Measurements from ENCODE around the gene FOXK1. TPM values are rescaled to one million over a fixed set of nuclear protein-coding genes. Genes with fewer than 3 reads are reported as not detected.
"Not testable (repeated sequence)": the region's sequence is repeated elsewhere in the genome, so short reads cannot be mapped to it uniquely, and the experiment has no call there.

Gene FOXK1
- total RNA-seq, 2 experiments from 2014 or later: 30.0 to 33.9 TPM

GRCh38 chr7:4789194-4790077, 107.3 kb downstream of the FOXK1 start:
- H3K9me3 Mint-ChIP-seq (ENCODE audit: low read depth): no peaks in the 10 kb centered on the region
- H3K27ac Mint-ChIP-seq: no peak overlapping the region
- intact Hi-C loops (cut with DNase I, micrococcal nuclease): loop anchor here in 1 of 2 experiments (5.0 kb wide), 1 partner anchor 1947 kb away; the partner anchor contains the start of gene GNA12

GRCh38 chr7:4790078-4790465, 108.0 kb downstream of the FOXK1 start:
- no peak for ATAC-seq
- Mint-ChIP-seq H3K9me3 (ENCODE audit: low read depth) (no peaks in the 10 kb centered on the region), H3K4me3 (no peak overlapping the region)

More at GRCh38 chr7:4789194-4790077, 107.3 kb downstream of the FOXK1 start:
- Mint-ChIP-seq H3K4me1 (peaks cover 6% of the 10 kb centered on the region), H3K36me3 (ENCODE audit: low read depth) (peaks cover 14% of the 10 kb centered on the region), H3K4me3 (no peak overlapping the region), H3K27me3 (no peaks in the 10 kb centered on the region)
- ChIA-PET CTCF (interaction anchor here (0.6 to 1.2 kb wide), 2 partner anchors 8 to 13 kb away, joined by 3 to 4 read pairs; no protein-coding TSS in a partner anchor), POLR2A (no interaction called here)
- no peak for ATAC-seq
- no peak for DNase-seq

DNA sequence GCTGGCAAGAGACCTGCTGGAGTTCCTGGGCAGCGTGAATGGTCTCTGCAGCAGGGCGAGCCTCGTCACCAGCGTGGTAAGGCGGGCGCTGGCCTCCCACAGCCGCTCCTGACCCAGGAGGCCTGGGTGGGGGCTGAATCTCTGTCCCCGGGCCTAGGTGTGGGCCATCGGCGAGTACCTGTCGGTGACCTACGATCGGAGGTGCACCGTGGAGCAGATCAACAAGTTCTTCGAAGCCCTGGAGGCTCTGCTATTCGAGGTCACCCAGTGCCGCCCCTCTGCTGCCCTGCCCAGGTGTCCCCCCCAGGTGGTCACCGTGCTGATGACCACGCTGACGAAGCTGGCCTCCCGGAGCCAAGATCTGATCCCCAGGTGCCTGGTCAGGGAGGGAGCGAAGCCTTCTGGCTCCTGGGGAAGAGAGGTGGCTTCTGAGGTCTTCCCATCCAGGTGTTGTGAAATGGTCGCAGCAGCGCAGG, 108.5 kb downstream of the FOXK1 start:
- intact Hi-C loops (cut with DNase I, micrococcal nuclease): loop anchor here in 1 of 2 experiments (5.0 kb wide), 1 partner anchor 1948 kb away; the partner anchor contains the start of gene GNA12

More at GRCh38 chr7:4790078-4790465, 108.0 kb downstream of the FOXK1 start:
- ChIA-PET POLR2A (no interaction called here), CTCF (interaction anchor here (1.2 kb wide), 1 partner anchor 14 kb away, joined by 4 read pairs; no protein-coding TSS in a partner anchor)
- Mint-ChIP-seq H3K27me3 (no peaks in the 10 kb centered on the region), H3K36me3 (ENCODE audit: low read depth) (peaks cover 14% of the 10 kb centered on the region), H3K4me1 (peaks cover 6% of the 10 kb centered on the region), H3K27ac (no peak overlapping the region)
- DNase-seq: no peak
- intact Hi-C loops (cut with DNase I, micrococcal nuclease): loop anchor here in 1 of 2 experiments (5.0 kb wide), 1 partner anchor 1948 kb away; the partner anchor contains the start of gene GNA12

GRCh38 chr7:4791101-4791737, 109.1 kb downstream of the FOXK1 start:
- ATAC-seq (no peak), DNase-seq (no peak)
- Mint-ChIP-seq H3K27me3 (no peaks in the 10 kb centered on the region), H3K4me1 (peaks cover 6% of the 10 kb centered on the region), H3K36me3 (ENCODE audit: low read depth) (peaks cover 10% of the 10 kb centered on the region), H3K27ac (no peak overlapping the region), H3K9me3 (ENCODE audit: low read depth) (no peaks in the 10 kb centered on the region), H3K4me3 (no peak overlapping the region)
- ChIA-PET POLR2A (interaction anchor here (1.0 to 1.4 kb wide), 2 partner anchors 15 to 16 kb away, joined by 3 to 8 read pairs; partner anchors contain the start of gene AP5Z1), CTCF (interaction anchor here (1.2 to 3.9 kb wide), 5 partner anchors 13 to 93 kb away, joined by 3 to 24 read pairs (median 5); partner anchors contain the start of genes AP5Z1 and RADIL)
- intact Hi-C loops (cut with DNase I, micrococcal nuclease): loop anchor here in 1 of 2 experiments (5.0 kb wide), 1 partner anchor 1949 kb away; the partner anchor contains the start of gene GNA12

More for the DNA sequence above, 108.5 kb downstream of the FOXK1 start:
- CTCF ChIA-PET: interaction anchor here (3.9 kb wide), 1 partner anchor 15 kb away, joined by 19 read pairs; the partner anchor contains the start of gene AP5Z1
- POLR2A ChIA-PET: interaction anchor here (1.0 kb wide), 1 partner anchor 14 kb away, joined by 3 read pairs; no protein-coding TSS in a partner anchor
- Mint-ChIP-seq H3K36me3 (ENCODE audit: low read depth) (peaks cover 14% of the 10 kb centered on the region), H3K27me3 (no peaks in the 10 kb centered on the region), H3K4me1 (peaks cover 6% of the 10 kb centered on the region), H3K4me3 (no peak overlapping the region), H3K27ac (no peak overlapping the region), H3K9me3 (ENCODE audit: low read depth) (no peaks in the 10 kb centered on the region)
- no peak for ATAC-seq
- no peak for DNase-seq

- POLR2A ChIA-PET: interaction anchor here (0.6 to 1.4 kb wide), 2 partner anchors 16 to 72 kb away, joined by 3 to 8 read pairs; partner anchors contain the start of gene AP5Z1
- Mint-ChIP-seq H3K36me3 (ENCODE audit: low read depth) (peaks cover 10% of the 10 kb centered on the region), H3K27me3 (no peaks in the 10 kb centered on the region), H3K4me3 (no peak overlapping the region), H3K27ac (no peak overlapping the region), H3K9me3 (ENCODE audit: low read depth) (no peaks in the 10 kb centered on the region), H3K4me1 (peaks cover 6% of the 10 kb centered on the region)
- ATAC-seq (peak; percentile 93), DNase-seq (peak; percentile 93)
- CTCF ChIA-PET: interaction anchor here (0.5 to 3.9 kb wide), 13 partner anchors 10 to 145 kb away, joined by 3 to 24 read pairs (median 4); partner anchors contain the start of genes AP5Z1 and RADIL
- intact Hi-C loops (cut with DNase I, micrococcal nuclease): loop anchor here (1.0 to 5.0 kb wide), 3 partner anchors 17 to 1950 kb away; partner anchors contain the start of genes RADIL (in 2 of the 2), AP5Z1 (in 1 of the 2) and GNA12 (in 1 of the 2)
Observed at GRCh38 chr7:4791738-4792536, 109.8 kb downstream of the FOXK1 start.

DNA sequence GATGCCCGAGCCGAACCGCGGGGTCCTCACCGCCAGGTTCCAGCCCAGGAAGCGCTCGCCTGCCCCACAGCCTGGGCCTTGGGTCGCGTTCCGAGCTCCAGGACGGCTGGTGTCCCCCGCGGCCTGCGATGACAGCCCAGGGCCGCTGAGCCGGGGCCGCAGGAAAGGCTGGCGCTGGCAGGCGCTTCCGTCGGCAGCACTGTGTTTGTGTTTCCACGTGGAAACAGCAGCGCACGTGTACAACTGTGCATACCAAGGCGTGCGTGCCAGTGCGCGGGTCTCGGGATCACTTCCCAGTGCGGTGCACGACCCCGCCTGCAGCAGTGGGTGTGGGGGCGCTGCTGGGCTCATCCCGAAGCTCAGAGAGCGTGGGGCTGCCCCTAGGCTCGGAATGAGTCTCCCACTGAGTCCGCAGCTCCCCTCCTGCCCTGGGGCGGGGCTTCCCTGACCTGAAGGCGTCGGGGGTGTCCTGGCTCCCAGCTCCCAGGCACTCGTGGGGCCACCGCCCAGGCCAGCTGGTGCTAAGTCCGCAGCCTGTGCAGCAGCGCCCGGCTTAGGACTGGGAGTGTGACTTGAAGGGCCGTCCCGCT, 110.5 kb downstream of the FOXK1 start:
- H3K4me1 Mint-ChIP-seq: peaks cover 6% of the 10 kb centered on the region
- no peak overlapping the region for H3K27ac Mint-ChIP-seq
- H3K27me3 Mint-ChIP-seq: no peaks in the 10 kb centered on the region
- intact Hi-C loops (cut with DNase I, micrococcal nuclease): loop anchor here (1.0 to 5.0 kb wide), 3 partner anchors 17 to 1950 kb away; partner anchors contain the start of genes RADIL (in 2 of the 2), AP5Z1 (in 1 of the 2) and GNA12 (in 1 of the 2)
- POLR2A ChIA-PET: interaction anchor here (1.4 kb wide), 1 partner anchor 17 kb away, joined by 8 read pairs; the partner anchor contains the start of gene AP5Z1
- H3K36me3 Mint-ChIP-seq (ENCODE audit: low read depth): peaks cover 10% of the 10 kb centered on the region
- ATAC-seq (peak; percentile 38), DNase-seq (peak; percentile 52)
- CTCF ChIA-PET: interaction anchor here (0.6 to 3.9 kb wide), 12 partner anchors 9 to 145 kb away, joined by 3 to 24 read pairs (median 4); partner anchors contain the start of genes AP5Z1 and RADIL
- H3K9me3 Mint-ChIP-seq (ENCODE audit: low read depth): no peaks in the 10 kb centered on the region
- no peak overlapping the region for H3K4me3 Mint-ChIP-seq

- H3K27ac Mint-ChIP-seq; H3K9me3 Mint-ChIP-seq (ENCODE audit: low read depth); DNase-seq; H3K36me3 Mint-ChIP-seq (ENCODE audit: low read depth); H3K4me3 Mint-ChIP-seq; H3K27me3 Mint-ChIP-seq; ATAC-seq; H3K4me1 Mint-ChIP-seq; POLR2A ChIA-PET: not testable (repeated sequence)
- CTCF ChIA-PET: interaction anchor here (0.8 to 3.9 kb wide), 5 partner anchors 18 to 94 kb away, joined by 3 to 24 read pairs (median 6); partner anchors contain the start of genes AP5Z1 and RADIL
- intact Hi-C loops (cut with DNase I, micrococcal nuclease): loop anchor here in 1 of 2 experiments (5.0 kb wide), 1 partner anchor 1951 kb away; the partner anchor contains the start of gene GNA12
Observed at GRCh38 chr7:4793385-4793993, 111.4 kb downstream of the FOXK1 start.

DNA sequence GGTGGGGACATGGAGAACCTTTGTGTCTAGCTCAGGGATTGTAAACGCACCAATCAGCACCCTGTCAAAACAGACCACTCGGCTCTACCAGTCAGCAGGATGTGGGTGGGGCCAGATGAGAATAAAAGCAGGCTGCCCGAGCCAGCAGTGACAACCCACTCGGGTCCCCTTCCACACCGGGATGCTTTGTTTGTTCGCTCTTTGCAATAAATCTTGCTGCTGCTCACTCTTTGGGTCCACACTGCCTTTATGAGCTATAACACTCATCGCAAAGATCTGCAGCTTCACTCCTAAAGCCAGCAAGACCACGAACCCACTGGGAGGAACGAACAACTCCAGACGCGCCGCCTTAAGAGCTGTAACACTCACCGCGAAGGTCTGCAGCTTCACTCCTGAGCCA, 112.1 kb downstream of the FOXK1 start:
- not testable (repeated sequence) for H3K27me3 Mint-ChIP-seq; H3K4me1 Mint-ChIP-seq; DNase-seq; H3K4me3 Mint-ChIP-seq; H3K36me3 Mint-ChIP-seq (ENCODE audit: low read depth); ATAC-seq; H3K9me3 Mint-ChIP-seq (ENCODE audit: low read depth); H3K27ac Mint-ChIP-seq
- CTCF ChIA-PET: interaction anchor here (1.0 to 3.9 kb wide), 3 partner anchors 18 to 93 kb away, joined by 3 to 24 read pairs (median 19); partner anchors contain the start of genes AP5Z1 and RADIL
- POLR2A ChIA-PET: interaction anchor here (0.6 kb wide), 1 partner anchor 10 kb away, joined by 3 read pairs; no protein-coding TSS in a partner anchor
- intact Hi-C loops (cut with DNase I, micrococcal nuclease): loop anchor here in 1 of 2 experiments (5.0 kb wide), 1 partner anchor 1952 kb away; the partner anchor contains the start of gene GNA12

All from activated CD4-positive, alpha-beta T cell treated with anti-CD3 and anti-CD28 coated beads for 36 hours (primary cell).